Stimulated activated CD4-positive, alpha-beta T cell treated with anti-CD3 and anti-CD28 coated beads, TNF-alpha, amount 100 ng/mL, for 48 hours (primary cell): ENCODE measurements around the gene CARMIL3.
"Not testable (repeated sequence)": the region's sequence is repeated elsewhere in the genome, so short reads cannot be mapped to it uniquely, and the experiment has no call there.

Source experiments
- DNase-seq, 3 donors: peaks; one replicate each; pipeline ENCODE4 v3.0.0-alpha.2; 2020; ENCODE audit warnings: low read depth in 3 of 3

Gene CARMIL3, protein sequence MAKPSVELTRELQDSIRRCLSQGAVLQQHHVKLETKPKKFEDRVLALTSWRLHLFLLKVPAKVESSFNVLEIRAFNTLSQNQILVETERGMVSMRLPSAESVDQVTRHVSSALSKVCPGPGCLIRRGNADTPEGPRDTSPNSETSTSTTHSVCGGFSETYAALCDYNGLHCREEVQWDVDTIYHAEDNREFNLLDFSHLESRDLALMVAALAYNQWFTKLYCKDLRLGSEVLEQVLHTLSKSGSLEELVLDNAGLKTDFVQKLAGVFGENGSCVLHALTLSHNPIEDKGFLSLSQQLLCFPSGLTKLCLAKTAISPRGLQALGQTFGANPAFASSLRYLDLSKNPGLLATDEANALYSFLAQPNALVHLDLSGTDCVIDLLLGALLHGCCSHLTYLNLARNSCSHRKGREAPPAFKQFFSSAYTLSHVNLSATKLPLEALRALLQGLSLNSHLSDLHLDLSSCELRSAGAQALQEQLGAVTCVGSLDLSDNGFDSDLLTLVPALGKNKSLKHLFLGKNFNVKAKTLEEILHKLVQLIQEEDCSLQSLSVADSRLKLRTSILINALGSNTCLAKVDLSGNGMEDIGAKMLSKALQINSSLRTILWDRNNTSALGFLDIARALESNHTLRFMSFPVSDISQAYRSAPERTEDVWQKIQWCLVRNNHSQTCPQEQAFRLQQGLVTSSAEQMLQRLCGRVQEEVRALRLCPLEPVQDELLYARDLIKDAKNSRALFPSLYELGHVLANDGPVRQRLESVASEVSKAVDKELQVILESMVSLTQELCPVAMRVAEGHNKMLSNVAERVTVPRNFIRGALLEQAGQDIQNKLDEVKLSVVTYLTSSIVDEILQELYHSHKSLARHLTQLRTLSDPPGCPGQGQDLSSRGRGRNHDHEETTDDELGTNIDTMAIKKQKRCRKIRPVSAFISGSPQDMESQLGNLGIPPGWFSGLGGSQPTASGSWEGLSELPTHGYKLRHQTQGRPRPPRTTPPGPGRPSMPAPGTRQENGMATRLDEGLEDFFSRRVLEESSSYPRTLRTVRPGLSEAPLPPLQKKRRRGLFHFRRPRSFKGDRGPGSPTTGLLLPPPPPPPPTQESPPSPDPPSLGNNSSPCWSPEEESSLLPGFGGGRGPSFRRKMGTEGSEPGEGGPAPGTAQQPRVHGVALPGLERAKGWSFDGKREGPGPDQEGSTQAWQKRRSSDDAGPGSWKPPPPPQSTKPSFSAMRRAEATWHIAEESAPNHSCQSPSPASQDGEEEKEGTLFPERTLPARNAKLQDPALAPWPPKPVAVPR (N-terminal part only)

DNA sequence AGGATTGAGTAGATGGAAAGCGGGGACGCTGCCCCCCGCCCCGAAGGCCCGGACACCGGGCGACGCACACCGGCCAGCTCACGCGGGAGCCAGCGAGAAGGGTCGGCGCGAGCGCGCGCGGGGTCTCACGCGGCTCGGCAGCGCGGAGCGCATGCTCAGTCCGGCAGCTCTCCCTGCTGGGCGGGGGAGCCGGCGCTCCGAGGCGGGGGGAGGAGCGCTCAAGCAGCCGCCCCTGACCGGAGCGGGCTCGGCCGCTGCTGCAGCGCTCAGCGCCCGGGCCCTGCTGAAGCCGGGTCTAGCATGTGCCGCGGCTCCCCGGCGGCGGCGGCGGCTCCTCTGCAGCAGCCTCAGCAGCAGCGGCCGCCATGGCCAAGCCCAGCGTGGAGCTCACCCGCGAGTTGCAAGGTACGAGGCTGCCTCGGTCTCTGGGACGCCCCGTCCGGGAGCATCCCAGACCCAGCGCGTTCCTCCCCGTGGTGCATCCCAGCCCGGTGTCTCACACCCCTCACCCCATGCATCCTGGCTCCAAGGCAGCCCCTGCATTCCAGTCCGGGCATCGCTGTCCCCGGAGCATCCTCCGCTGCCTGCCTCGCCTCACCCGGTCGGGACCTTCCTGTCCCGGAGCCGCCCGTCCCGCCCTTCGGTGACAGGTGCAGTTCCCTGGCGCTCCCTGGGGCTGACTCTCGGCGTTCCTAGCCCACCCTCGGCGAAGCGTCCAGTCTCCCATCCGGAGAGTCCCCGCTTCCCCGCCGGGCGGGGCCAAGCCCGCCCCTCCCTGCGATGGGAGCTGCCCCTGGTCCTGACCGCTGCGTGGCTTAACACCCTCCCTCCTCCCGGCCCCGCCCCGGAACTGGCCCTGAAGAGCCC, at the start of gene CARMIL3:
TSS of gene CARMIL3 (plus strand) at position 221 of the 867 bp plus-strand sequence. CDS start at position 366, 145 bp downstream.
- peak in 2 of 3 donors; percentile 24 to 49 for DNase-seq

DNA sequence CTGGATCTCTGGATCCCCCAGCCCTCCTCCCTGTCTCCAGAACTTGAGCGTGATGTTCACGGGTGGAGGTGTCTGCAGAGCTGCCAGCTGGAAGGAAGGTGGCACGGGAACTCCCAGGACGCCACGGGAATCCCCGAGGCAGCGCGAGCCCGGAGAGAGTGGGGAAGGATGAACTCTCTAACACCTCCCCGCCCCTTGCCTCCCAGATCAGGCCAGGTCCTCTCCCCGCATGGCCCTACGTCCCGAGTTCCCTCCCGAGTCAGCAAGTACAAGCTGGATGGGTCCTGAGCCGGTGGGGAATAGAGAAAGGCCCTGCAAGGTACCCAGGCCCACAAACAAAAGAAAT, 45.4 kb upstream of the CARMIL3 start:
- DNase-seq = not testable (repeated sequence)

DNA sequence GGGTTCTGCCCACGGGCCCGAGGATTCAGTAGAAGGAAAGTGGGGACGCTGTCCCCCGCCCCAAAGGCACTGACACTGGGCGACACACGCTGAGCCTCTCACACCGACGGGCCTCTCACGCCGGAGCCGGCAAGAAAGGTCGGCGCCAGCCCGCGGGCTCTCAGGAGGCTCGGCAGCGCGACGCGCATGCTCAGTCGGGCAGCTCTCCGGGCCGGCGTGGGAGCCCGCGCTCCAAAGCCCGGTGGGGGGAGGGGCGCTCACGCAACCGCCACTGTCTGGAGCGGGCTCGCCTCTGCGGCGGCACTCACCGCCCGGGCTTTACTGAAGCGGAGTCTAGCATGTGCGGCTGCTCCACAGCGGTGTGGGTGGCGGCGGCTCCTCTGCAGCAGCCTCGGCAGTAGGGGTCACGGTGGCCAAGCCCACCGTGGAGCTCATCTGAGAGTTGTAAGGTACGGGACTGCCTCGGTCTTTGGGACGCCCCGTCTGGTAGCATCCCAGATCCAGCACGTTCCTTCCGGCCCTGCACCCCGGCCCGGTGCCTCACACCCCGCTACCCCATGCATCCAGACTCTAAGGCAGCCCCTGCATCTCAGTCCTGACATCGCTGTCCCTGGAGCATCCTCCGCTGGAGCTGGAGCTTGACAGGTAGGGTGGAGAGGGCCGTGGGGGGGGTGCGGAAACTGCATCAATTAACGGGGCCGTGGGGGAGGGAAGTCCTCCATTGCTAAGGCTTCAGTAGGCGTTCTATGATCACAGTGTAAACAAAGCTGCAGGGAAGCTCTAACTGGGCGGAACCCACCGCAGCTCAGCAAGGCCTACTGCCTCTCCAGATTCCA, 44.8 kb upstream of the CARMIL3 start:
- DNase-seq = peak in 2 of 3 donors; percentile 40 to 68

DNA sequence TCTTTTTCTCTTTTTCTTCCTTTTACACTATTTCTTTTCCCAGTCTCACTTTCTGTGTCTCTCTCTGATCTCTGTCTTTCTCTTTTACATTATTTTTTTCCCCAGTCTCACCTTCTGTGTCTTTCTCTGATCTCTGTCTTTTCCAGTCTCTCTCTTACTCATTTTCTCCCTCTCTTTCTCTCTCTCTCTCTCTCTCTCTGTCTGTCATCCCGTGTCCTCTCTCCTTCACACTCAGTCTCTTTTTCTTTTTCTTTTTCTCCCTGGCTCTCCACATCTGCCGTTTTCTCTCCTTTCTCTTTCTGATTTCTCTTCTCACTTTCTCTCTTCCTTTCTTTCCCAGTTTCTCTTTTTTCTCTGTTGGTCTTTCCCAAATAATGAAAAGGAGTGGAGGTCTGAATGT, 40.8 kb upstream of the CARMIL3 start:
- no peak for DNase-seq

DNA sequence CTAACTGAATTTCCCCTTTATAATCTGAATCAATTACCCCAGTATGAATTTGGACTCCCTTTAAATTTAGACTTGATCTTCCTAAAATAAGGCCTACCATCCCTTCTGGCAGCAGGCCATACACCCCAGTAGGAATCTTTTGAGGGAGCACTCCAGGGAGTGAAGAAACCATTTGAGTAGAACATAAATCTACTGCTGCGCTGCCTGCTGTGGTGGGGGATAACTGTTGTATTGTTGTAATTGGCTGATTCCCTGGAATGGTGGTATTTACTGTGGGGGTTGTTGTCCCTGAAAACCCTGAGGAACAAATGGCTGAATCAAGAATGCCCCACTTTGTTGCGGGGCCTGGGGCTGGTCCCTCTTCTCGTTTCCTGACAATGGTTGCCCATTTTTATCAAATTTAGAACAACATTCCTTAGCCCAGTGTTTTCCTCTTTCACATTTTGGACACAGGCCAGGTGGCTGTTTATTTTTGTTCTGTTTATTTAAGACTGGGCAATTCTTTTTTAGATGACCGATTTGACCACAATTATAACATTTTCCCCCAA, 39.0 kb upstream of the CARMIL3 start:
- DNase-seq = not testable (repeated sequence)

DNA sequence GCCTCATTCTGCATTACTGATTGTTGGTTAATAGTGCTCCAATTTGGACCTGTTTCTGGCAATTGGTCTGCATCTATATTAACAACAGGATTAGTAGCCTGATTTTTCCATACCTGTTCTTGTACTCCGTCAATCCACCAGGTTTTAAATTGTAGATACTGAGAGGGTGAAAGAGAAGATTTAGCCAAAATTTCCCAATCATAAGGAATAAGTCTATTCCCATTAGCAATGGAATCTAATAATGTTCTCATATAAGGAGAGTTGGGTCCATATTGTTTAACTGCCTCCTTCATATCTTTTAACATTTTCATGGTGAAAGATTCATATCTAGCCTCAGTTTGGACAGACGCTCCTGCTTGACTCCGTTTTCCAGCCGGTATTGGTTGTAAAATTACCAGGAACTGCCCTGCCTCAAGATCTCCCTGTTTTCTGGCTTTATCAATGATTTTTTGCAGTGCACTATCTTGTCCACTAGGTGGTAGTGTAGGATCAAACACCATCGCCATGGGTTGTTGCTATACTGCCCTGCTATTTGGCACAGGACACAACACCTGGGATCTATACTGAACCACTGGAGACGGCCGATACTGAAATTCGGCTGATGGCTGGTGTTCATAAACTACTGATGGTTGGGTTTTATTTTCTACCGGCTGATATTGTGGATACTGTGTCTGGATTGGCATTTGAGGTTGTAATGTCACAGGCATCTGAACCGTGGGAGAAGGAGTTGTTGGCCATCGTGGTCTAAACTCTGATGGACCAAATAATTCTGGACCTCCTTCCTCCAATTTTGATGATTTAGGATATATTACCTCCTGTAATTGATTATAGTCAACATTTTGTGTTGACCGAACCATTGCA, 37.9 kb upstream of the CARMIL3 start:
- DNase-seq = no peak

DNA sequence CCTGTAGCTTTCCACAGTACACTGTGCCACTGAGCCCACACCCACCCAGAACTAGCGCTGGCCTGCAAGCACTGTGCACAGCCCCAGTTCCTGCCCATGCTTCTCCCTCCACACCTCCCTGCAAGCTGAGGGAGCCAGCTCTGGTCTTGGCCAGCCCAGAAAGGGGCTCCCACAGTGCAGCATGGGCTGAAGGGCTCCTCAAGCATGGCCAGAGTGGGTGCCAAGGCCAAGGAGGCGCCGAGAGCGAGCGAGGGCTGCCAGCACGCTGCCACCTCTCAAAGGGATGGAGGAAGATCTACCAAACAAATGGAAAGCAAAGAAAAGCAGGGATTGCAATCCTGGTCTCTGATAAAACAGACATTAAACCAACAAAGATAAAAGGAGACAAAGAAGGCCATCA, 36.1 kb upstream of the CARMIL3 start:
- DNase-seq = not testable (repeated sequence)

DNA sequence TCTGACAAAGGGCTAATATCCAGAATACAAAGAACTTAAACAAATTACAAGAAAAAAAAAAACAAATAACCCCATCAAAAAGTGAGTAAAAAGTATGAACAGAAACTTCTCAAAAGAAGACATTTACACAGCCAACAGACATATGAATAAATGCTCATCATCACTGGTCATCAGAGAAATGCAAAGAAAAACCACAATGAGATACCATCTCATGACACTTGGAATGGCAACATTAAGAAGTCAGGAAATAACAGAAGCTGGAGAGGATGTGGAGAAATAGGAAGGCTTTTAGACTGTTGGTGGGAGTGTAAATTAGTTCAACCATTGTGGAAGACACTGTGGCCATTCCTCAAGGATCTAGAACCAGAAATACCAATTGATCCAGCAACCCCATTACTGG, 32.8 kb upstream of the CARMIL3 start:
- not testable (repeated sequence) for DNase-seq

DNA sequence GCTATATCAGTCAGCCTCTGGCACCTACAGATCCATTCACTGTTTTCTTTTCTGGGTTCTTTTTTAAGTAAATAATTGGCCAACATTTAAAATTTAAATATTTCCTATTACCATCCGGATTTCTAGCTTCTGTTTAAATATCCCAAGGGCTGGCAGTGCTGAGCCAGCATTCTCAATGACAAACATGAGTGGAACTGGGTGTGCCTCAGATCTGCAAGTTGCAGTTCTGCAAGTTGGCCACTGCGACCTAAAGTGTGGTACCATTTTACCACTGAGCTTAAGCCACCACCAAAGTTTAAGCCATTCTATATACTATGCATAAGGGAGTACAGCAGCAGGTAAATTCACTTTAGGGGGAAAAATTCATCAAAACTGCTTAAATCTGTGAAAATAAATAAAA, 31.9 kb upstream of the CARMIL3 start:
- not testable (repeated sequence) for DNase-seq

DNA sequence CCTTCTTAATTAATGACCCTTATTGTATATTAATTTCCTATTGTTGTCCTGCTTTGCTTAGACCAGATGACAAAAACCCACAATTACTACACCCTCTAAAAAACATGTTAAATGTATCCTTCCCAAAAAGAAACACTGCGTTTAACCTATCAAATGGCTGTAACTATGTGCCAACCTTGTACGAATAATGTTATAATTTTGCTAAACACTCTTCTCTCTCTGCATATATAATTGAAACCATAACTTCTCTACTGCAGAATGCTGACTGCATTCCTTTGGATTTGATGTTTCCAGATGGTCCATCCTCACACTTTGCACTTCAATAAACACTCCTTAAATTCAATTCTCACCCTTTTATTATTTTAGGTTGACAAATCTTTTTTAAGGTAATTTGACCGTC, 31.3 kb upstream of the CARMIL3 start:
- not testable (repeated sequence) for DNase-seq

DNA sequence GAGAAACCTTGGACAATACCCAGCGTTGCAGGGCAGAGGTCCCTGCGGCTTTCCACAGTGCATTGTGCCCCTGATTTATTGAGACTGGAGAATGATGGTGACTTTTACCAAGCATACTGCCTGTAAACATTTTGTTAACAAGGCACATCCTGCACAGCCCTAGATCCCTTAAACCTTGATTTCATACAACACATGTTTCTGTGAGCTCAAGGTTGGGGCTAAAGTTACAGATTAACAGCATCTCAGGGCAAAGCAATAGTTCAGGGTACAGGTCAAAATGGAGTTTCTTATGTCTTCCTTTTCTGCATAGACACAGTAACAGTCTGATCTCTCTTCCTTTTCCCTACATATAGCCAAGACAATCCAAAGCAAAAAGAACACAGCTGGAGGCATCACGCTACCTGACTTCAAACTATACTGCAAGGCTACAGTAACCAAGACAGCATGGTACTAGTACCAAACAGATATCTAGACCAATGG, 26.8 kb upstream of the CARMIL3 start:
- not testable (repeated sequence) for DNase-seq

DNA sequence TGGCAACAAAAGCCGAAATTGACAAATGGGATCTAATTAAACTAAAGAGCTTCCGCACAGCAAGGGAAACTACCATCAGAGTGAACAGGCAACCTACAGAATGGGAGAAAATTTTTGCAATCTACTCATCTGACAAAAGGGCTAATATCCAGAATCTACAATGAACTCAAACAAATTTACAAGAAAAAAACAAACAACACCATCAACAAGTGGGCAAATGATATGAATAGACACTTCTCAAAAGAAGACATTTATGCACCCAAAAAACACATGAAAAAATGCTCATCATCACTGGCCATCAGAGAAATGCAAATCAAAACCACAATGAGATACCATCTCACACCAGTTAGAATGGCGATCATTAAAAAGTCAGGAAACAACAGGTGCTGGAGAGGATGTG, 22.1 kb upstream of the CARMIL3 start:
- DNase-seq = not testable (repeated sequence)

DNA sequence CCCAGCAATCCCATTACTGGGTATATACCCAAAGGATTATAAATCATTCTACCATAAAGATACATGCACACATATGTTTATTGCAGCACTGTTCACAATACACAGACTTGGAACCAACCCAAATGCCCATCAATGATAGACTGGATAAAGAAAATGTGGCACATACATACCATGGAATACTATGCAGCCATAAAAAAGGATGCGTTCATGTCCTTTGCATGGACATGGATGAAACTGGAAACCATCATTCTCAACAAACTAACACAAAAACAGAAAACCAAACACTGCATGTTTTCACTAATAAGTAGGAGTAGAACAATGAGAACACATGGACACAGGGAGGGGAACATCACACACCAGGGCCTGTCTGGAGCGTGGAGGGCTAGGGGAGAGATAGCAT, 20.5 kb upstream of the CARMIL3 start:
- DNase-seq = not testable (repeated sequence)

DNA sequence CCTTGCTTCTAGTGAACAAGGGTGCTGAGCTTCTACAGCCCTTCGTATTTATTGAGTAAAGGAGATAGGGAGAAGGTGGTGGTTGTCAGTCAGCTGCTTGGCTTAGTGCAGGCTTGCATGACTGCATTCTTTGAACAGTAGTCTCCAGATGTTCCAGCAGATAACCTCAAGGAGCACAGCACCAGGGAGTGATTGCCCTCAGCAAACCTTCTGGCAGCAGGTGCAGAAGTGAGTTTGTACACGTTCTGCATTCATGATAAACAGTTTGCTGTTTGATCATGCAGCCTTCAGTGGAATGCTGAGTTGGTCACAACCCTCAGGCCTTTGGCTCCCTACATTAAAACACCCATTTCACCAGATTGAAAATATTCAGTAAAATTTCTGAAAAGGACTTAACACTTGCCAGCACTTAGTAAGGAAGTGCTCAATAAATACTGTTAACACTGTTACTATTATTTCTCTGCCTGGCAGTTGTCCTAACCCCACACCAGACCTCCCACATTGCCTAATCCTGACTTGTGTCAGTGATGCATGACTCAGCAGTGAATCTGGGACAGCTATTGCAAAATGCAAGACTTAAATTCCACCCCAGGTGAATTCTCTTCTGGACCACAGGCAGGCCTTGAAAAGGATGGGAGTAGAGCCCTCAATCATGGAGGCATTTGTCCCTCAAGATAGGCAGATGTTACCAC, 18.9 kb upstream of the CARMIL3 start:
- no peak for DNase-seq

DNA sequence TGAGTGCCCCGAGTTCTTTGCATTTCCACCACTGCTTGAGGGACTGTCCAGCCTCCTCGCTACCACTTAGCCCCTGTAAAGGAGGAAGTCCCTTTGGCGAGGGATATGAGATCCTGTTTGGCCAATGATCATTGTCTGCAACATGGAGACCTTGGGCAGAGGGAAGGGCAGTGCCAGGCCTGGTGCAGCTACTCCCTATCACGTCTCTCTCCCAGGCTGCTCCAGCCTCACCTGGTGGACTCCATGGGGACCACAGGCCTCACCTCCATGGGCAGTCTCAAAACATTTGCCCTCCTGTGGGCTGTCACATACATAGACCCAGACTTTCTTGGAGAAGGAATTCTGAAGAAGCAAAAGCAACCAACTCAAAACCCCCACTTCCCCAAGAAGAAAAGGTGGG, 16.0 kb upstream of the CARMIL3 start:
- DNase-seq = not testable (repeated sequence)

DNA sequence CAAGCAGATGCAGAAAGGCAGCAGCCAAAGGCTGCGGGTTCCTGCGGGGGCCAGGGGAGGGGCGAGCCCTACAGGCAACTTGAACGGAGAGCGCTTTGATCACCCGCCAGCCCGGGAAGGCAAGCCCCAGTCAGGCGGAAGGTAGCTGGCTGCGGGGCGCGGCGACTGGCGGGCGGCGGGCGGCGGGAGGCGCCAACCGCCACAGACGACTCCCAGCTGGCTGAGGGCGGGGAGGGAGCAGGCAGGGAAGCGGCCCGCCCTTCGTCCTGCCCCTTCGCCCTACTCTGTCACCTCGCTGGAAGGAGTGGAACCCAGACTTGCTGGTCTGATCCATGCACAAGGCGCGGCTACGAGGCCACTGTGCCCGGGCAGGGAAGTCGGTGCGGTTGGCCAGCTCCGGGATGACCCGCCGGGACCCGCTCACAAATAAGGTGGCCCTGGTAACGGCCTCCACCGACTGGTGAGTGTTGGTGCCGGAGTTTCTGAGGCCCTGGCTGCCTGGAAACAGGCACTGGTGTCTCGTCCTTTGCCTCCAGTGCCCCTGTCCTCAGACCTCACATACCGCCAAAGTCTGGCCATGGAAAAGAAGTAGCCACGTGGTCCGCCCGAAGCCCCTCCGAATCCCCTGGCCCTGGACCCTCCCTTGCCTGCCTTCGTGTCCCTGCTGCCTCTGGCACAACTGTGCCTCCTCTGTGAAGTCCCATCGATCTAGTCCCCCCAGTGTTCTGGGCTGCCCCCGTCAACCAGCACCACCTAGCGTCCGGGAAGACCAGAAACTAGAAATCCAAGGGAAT, 15.4 kb upstream of the CARMIL3 start:
- DNase-seq = peak in 2 of 3 donors; percentile 29 to 60
